HUES6 (cell line): ENCODE data around the gene SELPLG.
"Not testable (repeated sequence)": the region's sequence is repeated elsewhere in the genome, so short reads cannot be mapped to it uniquely, and the experiment has no call there.

Experiments
- H3K27ac ChIP-seq: 2 replicates; pipeline ENCODE4 v1.7.0; 2013; ENCODE audit warnings: low read depth, mild to moderate bottlenecking, low read length, inconsistent platforms
- H3K27me3 ChIP-seq: 2 replicates; pipeline ENCODE4 v1.6.1; 2013; ENCODE audit warnings: low read length; ENCODE audit not compliant: control insufficient read depth, insufficient read depth
- H3K36me3 ChIP-seq: 2 replicates; pipeline ENCODE4 v1.6.1; 2013; ENCODE audit warnings: low read length; ENCODE audit not compliant: control insufficient read depth, insufficient read depth
- H3K4me1 ChIP-seq: 2 replicates; pipeline ENCODE4 v1.6.1; 2013; ENCODE audit warnings: low read length; ENCODE audit not compliant: control insufficient read depth, insufficient read depth
- H3K4me3 ChIP-seq: 2 replicates; pipeline ENCODE4 v1.5.1; 2013; ENCODE audit warnings: low read depth, low read length
- H3K9ac ChIP-seq: one replicate; pipeline ENCODE4 v1.6.1; 2013; ENCODE audit warnings: mild to moderate bottlenecking, low read length
- H3K9me3 ChIP-seq: 2 replicates; pipeline ENCODE4 v1.6.1; 2013; ENCODE audit warnings: low read depth, low read length; ENCODE audit not compliant: control insufficient read depth, insufficient read depth

Gene SELPLG

DNA sequence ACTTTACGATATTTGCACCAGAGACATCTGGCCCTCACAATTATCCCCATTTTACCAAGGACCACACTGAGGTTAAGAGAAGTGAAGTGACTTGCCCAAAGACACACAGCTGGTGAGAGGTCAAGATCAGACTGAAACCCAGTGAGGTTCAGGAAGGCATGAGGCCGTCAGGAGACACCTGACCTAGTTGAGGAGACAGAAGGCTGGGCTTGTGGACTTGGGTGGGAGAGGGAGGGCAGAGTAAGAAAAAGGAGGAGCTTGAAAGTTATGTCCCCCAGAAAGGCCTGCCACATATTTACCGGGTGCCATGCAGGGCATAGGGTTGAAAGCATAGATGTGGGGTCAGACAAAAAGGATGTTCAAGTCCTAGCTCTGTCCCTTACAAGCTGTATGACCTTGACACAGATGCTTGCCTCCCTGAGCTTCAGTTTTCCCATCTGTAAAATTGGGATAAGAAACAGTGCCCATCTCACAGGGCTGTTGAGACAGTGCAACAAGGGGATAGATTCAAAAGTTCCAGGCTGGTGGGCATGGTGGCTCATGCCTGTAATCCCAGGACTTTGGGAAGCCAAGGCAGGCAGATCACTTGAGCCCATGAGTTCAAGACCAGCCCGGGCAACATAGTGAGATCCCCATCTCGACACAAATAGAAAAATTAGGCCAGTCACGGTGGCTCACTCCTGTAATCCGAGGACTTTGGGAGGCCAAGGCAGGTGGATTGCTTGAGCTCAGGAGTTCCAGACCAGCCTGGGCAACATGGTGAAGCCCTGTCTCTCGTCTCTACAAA is 6.4 kb downstream of the SELPLG start:
- Histone ChIP-seq H3K27ac (no peak overlapping the region), H3K9ac (no peak overlapping the region), H3K4me1 (peaks cover 18% of the 10 kb centered on the region), H3K27me3 (no peaks in the 10 kb centered on the region), H3K4me3 (no peak overlapping the region), H3K36me3 (no peaks in the 10 kb centered on the region), H3K9me3 (no peaks in the 10 kb centered on the region)

DNA sequence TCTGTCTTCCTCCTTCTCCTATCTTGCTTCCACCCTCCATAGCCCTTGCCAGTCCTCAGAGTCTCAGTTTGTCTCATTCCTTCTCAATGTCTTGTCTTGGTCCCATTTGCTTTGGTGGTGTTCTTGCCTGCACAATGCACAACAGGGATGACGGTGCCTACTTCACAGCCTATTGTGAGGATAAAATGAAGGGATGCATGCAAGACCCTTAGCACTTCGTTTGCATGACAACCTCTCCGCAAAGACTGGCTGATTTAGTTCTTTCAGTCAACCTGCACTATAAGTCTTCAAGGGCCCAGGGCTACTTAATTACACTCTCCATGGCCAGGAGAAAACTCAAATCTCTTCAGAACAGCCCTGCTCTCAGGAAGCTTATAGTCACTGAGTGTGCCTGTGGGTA is 8.5 kb downstream of the SELPLG start:
- Histone ChIP-seq H3K27me3 (no peaks in the 10 kb centered on the region), H3K36me3 (no peaks in the 10 kb centered on the region), H3K4me3 (no peak overlapping the region), H3K4me1 (peaks cover 20% of the 10 kb centered on the region), H3K27ac (no peak overlapping the region), H3K9me3 (no peaks in the 10 kb centered on the region), H3K9ac (no peak overlapping the region)

DNA sequence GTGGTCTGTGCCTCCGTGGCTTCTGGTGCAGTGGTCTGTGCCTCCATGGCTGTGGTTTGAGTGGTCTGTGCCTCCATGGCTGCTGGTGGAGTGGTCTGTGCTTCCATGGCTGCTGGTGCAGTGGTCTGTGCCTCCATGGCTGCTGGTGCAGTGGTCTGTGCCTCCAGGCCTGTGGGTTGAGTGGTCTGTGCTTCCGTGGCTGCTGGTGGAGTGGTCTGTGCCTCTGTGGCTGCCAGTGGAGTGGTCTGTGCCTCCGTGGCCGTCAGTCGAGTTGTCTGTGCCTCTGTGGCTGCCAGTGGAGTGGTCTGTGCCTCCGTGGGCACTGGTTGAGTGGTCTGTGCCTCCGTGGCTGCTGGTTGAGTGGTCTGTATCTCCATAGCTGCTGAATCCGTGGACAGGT is 10.1 kb downstream of the SELPLG start:
- peaks cover 14% of the 10 kb centered on the region for H3K4me1 ChIP-seq
- no peaks in the 10 kb centered on the region for H3K36me3 ChIP-seq
- no peak overlapping the region for H3K27ac ChIP-seq
- no peak overlapping the region for H3K4me3 ChIP-seq
- H3K27me3 ChIP-seq: no peaks in the 10 kb centered on the region
- H3K9ac ChIP-seq: no peak overlapping the region
- H3K9me3 ChIP-seq: no peaks in the 10 kb centered on the region

DNA sequence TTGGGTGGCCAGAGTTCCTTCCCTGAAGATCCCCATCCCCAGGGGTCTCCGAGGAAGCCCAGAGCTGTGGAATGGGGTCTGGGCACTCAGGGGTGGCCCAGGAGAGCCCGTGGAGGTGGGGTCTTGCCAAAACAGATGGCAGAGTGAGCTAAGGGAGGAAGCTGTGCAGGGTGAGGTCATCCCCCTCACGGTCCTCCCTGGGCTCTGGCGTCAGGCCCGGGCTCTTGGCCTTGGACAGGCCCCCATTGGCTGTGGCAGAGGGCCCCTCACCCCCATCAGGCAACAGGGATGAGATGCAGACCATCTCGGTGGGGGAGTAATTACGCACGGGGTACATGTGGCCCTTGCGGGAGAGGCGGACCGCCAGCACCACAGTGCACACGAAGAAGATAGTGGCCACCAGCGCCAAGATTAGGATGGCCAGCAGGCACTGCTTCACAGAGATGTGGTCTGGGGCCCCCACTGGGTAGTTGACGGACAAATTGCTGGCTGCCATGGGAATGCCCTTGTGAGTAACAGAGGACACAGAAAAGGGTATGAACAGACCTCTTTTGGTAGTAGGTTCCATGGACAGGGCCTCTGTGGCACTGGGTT is 10.7 kb downstream of the SELPLG start:
- Histone ChIP-seq H3K4me3 (no peak overlapping the region), H3K36me3 (no peaks in the 10 kb centered on the region), H3K27me3 (no peaks in the 10 kb centered on the region), H3K9ac (no peak overlapping the region), H3K9me3 (no peaks in the 10 kb centered on the region), H3K27ac (no peak overlapping the region), H3K4me1 (peaks cover 15% of the 10 kb centered on the region)

DNA sequence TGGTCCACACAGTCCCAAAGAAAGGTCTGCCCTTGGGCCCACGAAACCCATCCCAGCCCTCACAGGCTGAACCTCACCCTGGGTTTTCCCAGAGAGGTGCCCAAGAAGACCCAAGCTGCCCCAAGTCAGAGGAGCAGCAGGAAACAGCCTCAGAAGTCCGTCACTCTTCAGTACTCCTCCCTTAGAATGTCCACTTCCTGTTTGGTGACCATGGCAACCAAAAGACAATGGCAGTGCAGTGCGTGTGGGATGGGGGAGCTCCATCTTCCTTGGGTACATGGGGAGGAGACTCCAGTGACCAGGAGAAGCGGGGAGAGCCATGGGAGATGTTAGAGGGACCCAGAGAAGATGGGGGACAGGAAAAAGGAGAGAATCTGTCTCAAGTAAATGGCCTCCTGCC is 11.3 kb downstream of the SELPLG start:
- Histone ChIP-seq H3K9me3 (no peaks in the 10 kb centered on the region), H3K4me3 (no peak overlapping the region), H3K36me3 (no peaks in the 10 kb centered on the region), H3K4me1 (peaks cover 15% of the 10 kb centered on the region), H3K9ac (no peak overlapping the region), H3K27me3 (no peaks in the 10 kb centered on the region), H3K27ac (no peak overlapping the region)

DNA sequence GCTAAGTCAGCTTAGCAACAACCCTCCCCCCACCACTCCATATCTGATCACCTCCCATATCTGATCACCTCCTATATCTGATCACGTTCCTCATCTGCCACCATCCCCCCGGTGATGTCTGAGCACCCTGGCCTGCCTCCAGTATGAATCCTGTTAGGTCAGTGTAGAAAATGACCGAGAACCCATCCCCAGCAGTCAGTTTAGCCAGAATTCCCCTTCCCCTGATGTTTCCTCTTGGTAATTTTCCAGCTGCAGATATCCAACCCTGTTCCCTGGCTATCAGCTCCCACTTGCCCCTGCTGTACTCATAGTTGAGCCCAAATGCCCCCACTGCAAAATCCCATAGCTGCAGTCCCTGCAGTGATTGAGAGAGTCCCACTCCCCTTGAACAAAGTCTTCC is 12.5 kb downstream of the SELPLG start:
- no peaks in the 10 kb centered on the region for H3K27me3 ChIP-seq
- no peaks in the 10 kb centered on the region for H3K9me3 ChIP-seq
- no peak overlapping the region for H3K9ac ChIP-seq
- H3K4me3 ChIP-seq: no peak overlapping the region
- H3K27ac ChIP-seq: no peak overlapping the region
- H3K36me3 ChIP-seq: no peaks in the 10 kb centered on the region
- peaks cover 18% of the 10 kb centered on the region for H3K4me1 ChIP-seq

DNA sequence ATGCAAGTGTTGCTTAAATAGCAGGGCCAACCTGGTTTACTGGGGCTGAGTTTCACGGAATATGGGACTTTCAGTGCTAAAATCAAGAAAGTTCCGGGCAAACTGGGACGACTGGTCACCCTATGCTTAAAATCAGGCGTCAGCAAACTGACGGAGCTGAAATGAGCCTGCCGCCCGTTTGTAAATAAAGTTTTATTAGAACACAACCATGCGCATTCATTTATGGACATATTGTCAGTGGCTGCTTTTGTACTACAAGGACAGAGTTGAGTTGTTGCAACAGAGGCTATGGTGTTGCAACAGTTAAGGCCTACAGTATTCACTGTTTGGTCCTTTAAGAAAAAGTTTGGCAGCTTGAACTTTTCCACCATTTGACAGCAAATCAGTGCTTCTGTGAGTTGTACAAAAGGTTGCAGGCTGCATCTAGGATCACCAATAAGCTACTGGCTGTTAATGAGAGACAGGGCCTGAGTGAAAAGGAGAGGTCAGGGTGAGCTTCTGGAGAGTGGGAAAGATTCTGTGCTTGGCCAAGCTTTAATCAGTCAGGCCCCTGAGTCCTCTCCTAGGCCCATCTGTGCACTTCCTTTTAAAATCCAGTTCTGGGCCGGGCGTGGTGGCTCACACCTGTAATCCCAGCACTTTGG is 13.3 kb downstream of the SELPLG start:
- Histone ChIP-seq H3K27me3 (no peaks in the 10 kb centered on the region), H3K27ac (no peak overlapping the region), H3K9ac (no peak overlapping the region), H3K9me3 (peaks cover 6% of the 10 kb centered on the region; the same call in 1 of the 2 replicates), H3K4me3 (no peak overlapping the region), H3K4me1 (peaks cover 15% of the 10 kb centered on the region), H3K36me3 (no peaks in the 10 kb centered on the region)

DNA sequence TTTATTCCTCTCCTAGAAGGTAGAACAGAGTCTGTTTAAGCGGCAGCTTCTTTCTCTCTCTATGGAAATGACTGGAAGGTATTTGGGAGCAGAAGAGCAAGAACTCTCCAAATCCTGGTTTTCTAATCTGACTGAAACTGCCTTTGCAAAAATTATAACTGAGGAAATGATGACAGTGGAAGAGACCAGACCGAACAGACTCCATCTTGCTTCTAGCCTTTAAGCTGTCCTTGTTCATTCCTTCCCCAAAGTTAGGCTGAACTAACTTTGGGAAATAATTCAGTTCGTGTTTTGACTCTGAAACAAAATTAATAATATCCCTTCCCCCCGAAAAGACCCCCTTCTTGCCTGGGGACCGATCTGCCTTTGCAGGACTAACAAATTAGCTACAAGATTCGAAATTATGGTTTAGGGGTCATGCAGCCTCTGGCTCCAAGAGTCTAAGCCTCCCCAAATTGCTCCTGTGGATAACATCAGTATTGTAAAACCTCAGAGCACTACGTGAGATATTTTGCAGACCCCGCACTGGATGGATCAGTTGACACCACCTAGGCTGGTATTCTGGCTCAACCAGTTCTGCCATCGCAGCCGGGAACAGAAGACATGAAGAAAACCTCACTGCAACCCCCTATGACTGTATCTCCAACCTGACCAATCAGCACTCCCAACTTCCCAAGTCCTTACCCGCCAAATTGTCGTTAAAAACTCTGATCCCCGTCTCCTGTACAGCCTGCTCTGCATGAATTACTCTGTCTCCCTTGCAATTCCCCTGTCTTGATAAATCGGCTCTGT is 14.1 kb downstream of the SELPLG start:
- Histone ChIP-seq H3K36me3 (no peaks in the 10 kb centered on the region), H3K9ac (no peak overlapping the region), H3K9me3 (peaks cover 6% of the 10 kb centered on the region; the same call in 1 of the 2 replicates), H3K27ac (no peak overlapping the region), H3K4me1 (peaks cover 12% of the 10 kb centered on the region; the same call in 1 of the 2 replicates), H3K4me3 (no peak overlapping the region), H3K27me3 (no peaks in the 10 kb centered on the region)

DNA sequence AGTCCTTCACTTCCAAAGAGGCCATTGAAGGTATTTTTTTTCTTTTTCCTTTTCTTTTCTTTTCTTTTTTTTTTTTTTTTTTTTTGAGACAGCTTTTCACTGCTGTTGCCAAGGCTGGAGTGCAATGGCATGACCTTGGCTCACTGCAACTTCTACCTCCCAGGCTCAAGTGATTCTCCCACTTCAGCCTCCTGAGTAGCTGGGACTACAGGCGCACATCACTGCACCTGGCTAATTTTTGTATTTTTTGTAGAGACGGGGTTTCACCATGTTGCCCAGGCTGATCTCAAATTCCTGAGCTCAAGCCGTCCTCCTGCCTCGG is 14.8 kb downstream of the SELPLG start:
- H3K4me3 ChIP-seq, H3K9ac ChIP-seq, H3K27me3 ChIP-seq, H3K36me3 ChIP-seq, H3K27ac ChIP-seq, H3K9me3 ChIP-seq: not testable (repeated sequence)
- peaks cover 12% of the 10 kb centered on the region; the same call in 1 of the 2 replicates for H3K4me1 ChIP-seq

DNA sequence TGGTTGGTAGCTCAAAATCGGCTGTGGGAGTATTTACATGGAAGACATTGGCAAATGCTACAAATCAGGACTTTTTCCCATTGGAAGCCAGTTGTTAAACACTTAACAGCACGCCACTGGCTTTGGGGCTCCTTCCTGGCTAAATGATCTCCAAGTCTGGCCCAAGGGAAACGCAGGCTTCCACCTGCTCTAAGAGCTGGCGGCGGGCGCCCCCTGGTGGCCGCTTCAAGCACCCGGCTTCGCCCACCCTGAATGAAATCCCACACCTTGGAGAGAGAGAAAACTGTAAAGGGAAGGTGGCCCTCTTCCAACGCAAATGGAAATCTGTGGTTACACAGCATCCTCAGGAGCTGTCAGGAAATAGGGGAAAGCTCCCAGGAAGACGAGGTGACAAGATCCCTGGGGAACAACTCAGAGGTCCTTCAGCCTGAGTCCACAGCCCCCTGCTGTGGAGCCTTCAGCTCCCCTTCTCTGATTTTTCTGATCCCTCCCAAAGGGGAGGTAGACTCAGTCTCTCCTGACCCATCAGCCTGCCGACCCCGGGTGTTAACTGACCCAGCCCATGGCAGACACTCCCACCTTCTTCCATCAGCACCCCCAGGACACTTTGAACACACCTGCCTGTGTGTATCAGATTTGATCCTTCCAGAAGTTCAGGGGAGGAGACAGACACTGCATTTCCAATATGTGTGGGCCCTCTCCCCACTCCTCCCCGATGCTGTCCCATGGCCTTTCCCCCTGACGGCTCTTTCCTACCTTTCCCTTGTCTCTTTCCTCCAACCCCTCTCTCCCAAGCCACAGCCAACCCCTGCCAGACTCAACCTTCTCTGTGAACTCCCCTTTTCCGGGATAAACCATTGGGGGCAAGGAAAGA is 15.4 kb downstream of the SELPLG start:
- Histone ChIP-seq H3K36me3 (no peaks in the 10 kb centered on the region), H3K4me1 (peaks cover 16% of the 10 kb centered on the region; the same call in 1 of the 2 replicates), H3K9me3 (peaks cover 6% of the 10 kb centered on the region; the same call in 1 of the 2 replicates), H3K9ac (no peak overlapping the region), H3K4me3 (no peak overlapping the region), H3K27ac (no peak overlapping the region), H3K27me3 (no peaks in the 10 kb centered on the region)
